PC-9 (cell line): Measurements from ENCODE around the gene FRMD7. TPM values are rescaled to one million over a fixed set of nuclear protein-coding genes. Genes with fewer than 3 reads are reported as not detected.

ENCODE experiments used
- BruUV-seq: library from RNA; stranded (reverse); fragments of 400-500 nt; replicated peaks from 2 replicates; lab custom pipeline; 2021; lab: Mats Ljungman, UMichigan
- CTCF ChIA-PET: fragments of 300-600 bp; sonication (Branson Sonifier 250); formaldehyde crosslinking; loops from one replicate; lab custom pipeline; 2022; ENCODE audit warnings: antibody characterized with exemption; lab: Charles Lee
- POLR2A ChIA-PET: fragments of 300-600 bp; sonication (Branson Sonifier 250); formaldehyde crosslinking; loops from one replicate; lab custom pipeline; 2022; ENCODE audit warnings: antibody characterized with exemption; ENCODE audit not compliant: unreplicated experiment; lab: Charles Lee
- DNase-seq, 2 experiments: peaks; one replicate each; pipeline versions ENCODE4 v3.0.0 to v3.0.0-alpha.2; 2015 to 2022; ENCODE audit warnings: mixed read lengths in 1 of 2
- H2AFZ ChIP-seq: fragments of 200-600 bp; sonication (generic); 2 replicates; pipeline ENCODE4 v1.8.1; 2017; ENCODE audit warnings: antibody characterized with exemption
- H3F3A ChIP-seq: fragments of 200-600 bp; sonication (generic); 2 replicates; pipeline ENCODE4 v1.8.1; 2017; ENCODE audit warnings: antibody characterized with exemption, mild to moderate bottlenecking, low read depth; ENCODE audit not compliant: insufficient read depth
- H3K27ac ChIP-seq: fragments of 200-600 bp; sonication (generic); 2 replicates; pipeline ENCODE4 v1.6.1; 2016; ENCODE audit warnings: mixed run types
- H3K27me3 ChIP-seq: fragments of 200-600 bp; sonication (generic); 2 replicates; pipeline ENCODE4 v1.6.1; 2016; ENCODE audit warnings: low read depth, mixed run types; ENCODE audit not compliant: insufficient read depth
- H3K36me3 ChIP-seq: fragments of 200-600 bp; sonication (generic); 2 replicates; pipeline ENCODE4 v1.6.1; 2016; ENCODE audit warnings: low read depth, mixed run types
- H3K4me1 ChIP-seq: fragments of 200-600 bp; sonication (generic); replicated peaks from 2 replicates; pipeline ENCODE4 v1.6.1; 2016; ENCODE audit warnings: mixed run types; ENCODE audit not compliant: insufficient read depth
- H3K4me2 ChIP-seq: fragments of 200-600 bp; sonication (generic); 2 replicates; pipeline ENCODE4 v1.6.1; 2017; ENCODE audit warnings: mixed run types
- H3K4me3 ChIP-seq: fragments of 200-600 bp; sonication (generic); 2 replicates; pipeline ENCODE4 v1.6.1; 2016; ENCODE audit warnings: mixed run types
- H3K79me2 ChIP-seq: fragments of 200-600 bp; sonication (generic); 2 replicates; pipeline ENCODE4 v1.6.1; 2017; ENCODE audit warnings: low read depth, mixed run types
- H3K9me2 ChIP-seq: fragments of 200-600 bp; sonication (generic); 2 replicates; pipeline ENCODE4 v1.8.1; 2017; ENCODE audit warnings: mild to moderate bottlenecking; ENCODE audit not compliant: insufficient read depth
- H3K9me3 ChIP-seq: fragments of 200-600 bp; sonication (generic); 2 replicates; pipeline ENCODE4 v1.8.1; 2016; ENCODE audit warnings: low read depth; ENCODE audit not compliant: insufficient read depth
- H4K20me1 ChIP-seq: fragments of 200-600 bp; sonication (generic); 2 replicates; pipeline ENCODE4 v1.8.1; 2017; ENCODE audit not compliant: insufficient read depth
- CTCF ChIP-seq: fragments of 200-600 bp; sonication (generic); conservative IDR thresholded peaks from 2 replicates; pipeline ENCODE4 v1.6.1; 2017; ENCODE audit warnings: mixed run types, antibody characterized with exemption, mild to moderate bottlenecking, moderate library complexity
- EZH2 ChIP-seq: fragments of 200-600 bp; sonication (generic); IDR thresholded peaks from 2 replicates; pipeline ENCODE4 v1.8.0; 2017; ENCODE audit warnings: antibody characterized with exemption, low read depth
- intact Hi-C: fragments of 100-400 bp; cut with micrococcal nuclease; formaldehyde crosslinking; loops from one replicate; pipeline ENCODE4 v1.10.0; 2022; ENCODE audit not compliant: unreplicated experiment
- total RNA-seq: library from RNA; stranded (reverse); gene quantifications from 2 replicates; pipeline ENCODE4 v1.2.3, GENCODE V29; 2021

Gene FRMD7
- total RNA-seq, 1 experiment from 2014 or later, result not detected

GRCh38 chrX:132031867-132032266 lies 96.0 kb downstream of the FRMD7 start:
- CTCF ChIA-PET, result no interaction called here
- H3K4me1 ChIP-seq, result 0 out of 2 replicates have a peak, but pooled peaks cover under 1% of the 10 kb centered on the region
- intact Hi-C loops, result no loop called here
- H3K4me3 ChIP-seq, result no peak overlapping the region
- no peaks in the 10 kb centered on the region for H3K27me3 ChIP-seq
- POLR2A ChIA-PET, result no interaction called here
- no peaks in the 10 kb centered on the region for H3F3A ChIP-seq
- H3K27ac ChIP-seq, result no peak overlapping the region
- H3K36me3 ChIP-seq, result peaks cover 3% of the 10 kb centered on the region; the same call in 1 of the 2 replicates
- no peaks in the 10 kb centered on the region for H3K9me3 ChIP-seq
- no peak for DNase-seq
- TF ChIP-seq EZH2, result no peak
- no peak for TF ChIP-seq CTCF
- no peak overlapping the region for H3K4me2 ChIP-seq
- H3K9me2 ChIP-seq, result no peaks in the 10 kb centered on the region
- H3K79me2 ChIP-seq, result peaks cover 82% of the 10 kb centered on the region
- H2AFZ ChIP-seq, result no peak overlapping the region
- BruUV-seq, result no TSS peak
- H4K20me1 ChIP-seq, result no peaks in the 10 kb centered on the region; the same call in 1 of the 2 replicates

- Histone ChIP-seq H4K20me1 (no peaks in the 10 kb centered on the region; the same call in 1 of the 2 replicates), H3K36me3 (peaks cover 3% of the 10 kb centered on the region; the same call in 1 of the 2 replicates), H3K4me3 (no peak overlapping the region), H3F3A (no peaks in the 10 kb centered on the region), H3K27me3 (no peaks in the 10 kb centered on the region), H3K9me2 (no peaks in the 10 kb centered on the region), H3K9me3 (no peaks in the 10 kb centered on the region), H3K4me2 (no peak overlapping the region), H2AFZ (no peak overlapping the region), H3K79me2 (peaks cover 87% of the 10 kb centered on the region), H3K4me1 (peaks cover 17% of the 10 kb centered on the region), H3K27ac (no peak overlapping the region)
- BruUV-seq, result no TSS peak
- no peak for DNase-seq
- TF ChIP-seq CTCF (no peak), EZH2 (no peak)
- ChIA-PET POLR2A (no interaction called here), CTCF (no interaction called here)
- intact Hi-C loops, result no loop called here
Observed at GRCh38 chrX:132030264-132030663, 97.6 kb downstream of the FRMD7 start.

Other genes starting within 250 kb of the FRMD7 start
- 41.1 and 48.4 TPM in 2 replicates for gene STK26, start 104.7 kb downstream of the FRMD7 start, total RNA-seq
- gene RAP2C, start 91.4 kb upstream of the FRMD7 start, total RNA-seq, result 27.8 and 30.6 TPM in 2 replicates